GM12878 (cell line): ENCODE measurements around the gene TMEM256. TPM values are rescaled to one million over a fixed set of nuclear protein-coding genes. Genes with fewer than 3 reads are reported as not detected.

Source experiments
- ATF3 ChIP-seq: IDR thresholded peaks from 2 replicates; pipeline ENCODE4 v1.6.1; 2011; ENCODE audit warnings: low read depth, mild to moderate bottlenecking, low read length, moderate library complexity, borderline replicate concordance; ENCODE audit errors: extremely low read depth
- BRCA1 ChIP-seq: IDR thresholded peaks from 2 replicates; pipeline ENCODE4 v1.6.1; 2011; ENCODE audit warnings: low read depth, low read length, improper control_type of control experiment
- CBX3 ChIP-seq: fragments of 200-600 bp; sonication (generic); IDR thresholded peaks from 2 replicates; pipeline ENCODE4 v1.6.1; 2016; ENCODE audit warnings: low read depth, borderline replicate concordance
- CBX5 ChIP-seq: sonication (generic); IDR thresholded peaks from 2 replicates; pipeline ENCODE4 v1.6.1; 2016; ENCODE audit warnings: low read depth, moderate library complexity, mild to moderate bottlenecking, inconsistent platforms
- CHD1 ChIP-seq: IDR thresholded peaks from 2 replicates; pipeline ENCODE4 v1.6.1; 2012; ENCODE audit warnings: low read depth, low read length, improper control_type of control experiment
- CREB1 ChIP-seq: IDR thresholded peaks from 2 replicates; pipeline ENCODE4 v1.6.1; 2012; ENCODE audit warnings: low read depth, mild to moderate bottlenecking, inconsistent platforms
- CUX1 ChIP-seq: IDR thresholded peaks from 2 replicates; pipeline ENCODE4 v1.6.1; 2012; ENCODE audit warnings: improper control_type of control experiment, low read depth, low read length; ENCODE audit not compliant: insufficient replicate concordance
- E4F1 ChIP-seq: fragments of 450-650 bp; IDR thresholded peaks from 2 replicates; pipeline ENCODE4 v1.6.1; 2018; ENCODE audit warnings: borderline replicate concordance, mild to moderate bottlenecking; ENCODE audit not compliant: partially characterized antibody
- ESRRA ChIP-seq: IDR thresholded peaks from 2 replicates; pipeline ENCODE4 v1.6.1; 2012; ENCODE audit warnings: mild to moderate bottlenecking, low read length, improper control_type of control experiment
- ETV6 ChIP-seq, 2 experiments: fragments of 450-650 bp in 1 of 2; IDR thresholded peaks in 1 of 2; conservative IDR thresholded peaks in 1 of 2; 2 replicates each; pipeline ENCODE4 v1.6.1; 2014; ENCODE audit warnings: antibody characterized with exemption in 1 of 2, borderline replicate concordance in 1 of 2, low read depth in 1 of 2, mild to moderate bottlenecking in 1 of 2, moderate library complexity in 1 of 2
- IRF3 ChIP-seq: fragments of 450-650 bp; IDR thresholded peaks from 2 replicates; pipeline ENCODE4 v1.6.1; 2014; ENCODE audit warnings: mild to moderate bottlenecking
- JUNB ChIP-seq: IDR thresholded peaks from 2 replicates; pipeline ENCODE4 v1.6.1; 2016; ENCODE audit warnings: antibody characterized with exemption, mild to moderate bottlenecking
- MXI1 ChIP-seq: fragments of 150-350 bp; IDR thresholded peaks from 2 replicates; pipeline ENCODE4 v1.6.1; 2011; ENCODE audit warnings: low read depth, mild to moderate bottlenecking, inconsistent platforms, low read length, improper control_type of control experiment
- MYC ChIP-seq: IDR thresholded peaks from 2 replicates; pipeline ENCODE4 v1.6.1; 2011; ENCODE audit warnings: mild to moderate bottlenecking, low read length, moderate library complexity, inconsistent platforms; ENCODE audit not compliant: insufficient read depth, insufficient replicate concordance, insufficient read length, severe bottlenecking
- TCF7 ChIP-seq: IDR thresholded peaks from 2 replicates; pipeline ENCODE4 v1.6.1; 2014; ENCODE audit warnings: antibody characterized with exemption, borderline replicate concordance
- YBX1 ChIP-seq: fragments of 450-650 bp; IDR thresholded peaks from 2 replicates; pipeline ENCODE4 v1.6.1; 2016; ENCODE audit warnings: antibody characterized with exemption
- YY1 ChIP-seq: IDR thresholded peaks from 2 replicates; pipeline ENCODE4 v1.6.1; 2011; ENCODE audit warnings: low read depth, mild to moderate bottlenecking, low read length
- ZBTB33 ChIP-seq: fragments of 450-650 bp; IDR thresholded peaks from 2 replicates; pipeline ENCODE4 v1.6.1; 2017; ENCODE audit warnings: mild to moderate bottlenecking
- polyA plus RNA-seq, 11 experiments: library from polyadenylated mRNA; depleted of rRNA in 4 of 11; unstranded in 6 of 11; stranded (reverse) in 5 of 11; fragments of >200 nt; fragmentation: Nextera tagmentation in 4 of 11; fragmentation: Illumina TruSeq in 1 of 11; extraction: Ambion mirVana in 4 of 11; extraction: Trizol in 1 of 11; gene quantifications; 1 replicate in 1 of 11; 2 replicates in 10 of 11; pipeline versions ENCODE4 v1.2.1 to v1.2.3, GENCODE V29; 2011 to 2016; ENCODE audit warnings: inconsistent platforms in 2 of 11, missing spikeins in 2 of 11, low read depth in 1 of 11
- total RNA-seq, 4 experiments: library from RNA; depleted of rRNA in 3 of 4; stranded (reverse); fragments of >200 nt in 3 of 4; fragmentation: Illumina TruSeq in 1 of 4; extraction: Trizol in 1 of 4; gene quantifications; 2 replicates each; pipeline versions ENCODE4 v1.2.1 to v1.2.3, GENCODE V29; 2013 to 2021

TMEM256 gene
- total and polyA plus RNA-seq, 10 of the 15 experiments (the other 5 are each of a cell fraction or from before 2014, with no cell fraction given), result 57.3 to 342 (median 95.7) TPM

GRCh38 chr17:7436556-7437368, 32.9 kb upstream of the TMEM256 start (continued):
- TF ChIP-seq ATF3 (no peak), CBX3 (no peak), TCF7 (no peak), ESRRA (no peak), YBX1 (no peak), CUX1 (no peak), ZBTB33 (no peak), CBX5 (no peak), ETV6 (conservative IDR thresholded peaks at IDR 0.05 in 1 of 2, IDR thresholded peaks at IDR 0.05 in 1 of 2; ENCODE audit: borderline replicate concordance in 1 of 2, low read depth in 1 of 2) (no peak), CREB1 (peak; percentile 91), MXI1 (peak; percentile 70), IRF3 (no peak), YY1 (peak; percentile 71), JUNB (no peak), CHD1 (no peak), MYC (peak; percentile 85), E4F1 (no peak), BRCA1 (no peak)
